Measurements from ENCODE around the gene KIAA1755.

KIAA1755 gene

DNA sequence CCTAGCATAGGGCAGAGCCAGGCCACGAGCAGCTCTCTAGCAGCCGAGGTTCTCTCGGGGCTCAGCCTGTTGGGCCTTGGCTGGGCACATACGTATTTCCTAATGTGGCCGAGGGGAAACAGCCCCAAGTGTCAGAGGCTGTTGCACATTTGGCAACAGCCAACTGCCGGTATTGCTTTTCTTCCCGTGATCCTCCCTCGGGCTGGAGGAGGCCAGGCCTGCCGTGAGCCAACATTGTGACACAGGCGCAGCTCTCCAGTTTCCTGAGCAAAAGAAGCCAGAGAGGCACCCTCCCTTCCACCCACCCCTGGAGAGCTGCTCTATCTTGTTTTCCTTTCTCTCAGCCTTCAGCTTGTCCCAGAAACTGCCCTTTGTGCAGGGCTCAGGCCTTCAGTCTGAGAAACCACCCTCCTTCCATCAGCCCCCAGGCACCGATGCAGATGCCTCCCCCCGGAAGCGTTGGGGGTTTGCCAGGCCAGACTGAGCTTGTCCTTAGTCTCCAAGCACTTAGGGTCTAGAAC, 38.3 kb upstream of the KIAA1755 start:
- Histone ChIP-seq H3K27ac (ENCODE audit: insufficient read depth in 1 of 2, low read depth in 1 of 2, low read length in 2 of 2, poor library complexity in 1 of 2, severe bottlenecking in 2 of 2) (no peak overlapping the region), H3K4me1 (ENCODE audit: control extremely low read depth in 1 of 4, control insufficient read depth in 4 of 4, insufficient read depth in 4 of 4, low read length in 3 of 4) (peaks cover 11 to 21% (median 15%) of the 10 kb centered on the region in 4 experiments), H3K27me3 (replicated peaks in 2 of 5; ENCODE audit: control insufficient read depth in 4 of 5, insufficient read depth in 5 of 5, low read length in 4 of 5) (peaks cover 4 to 87% (median 41%) of the 10 kb centered on the region in 5 experiments), H3K36me3 (ENCODE audit: control insufficient read depth in 4 of 4, insufficient read depth in 4 of 4, low read length in 3 of 4) (no peaks in the 10 kb centered on the region), H3K9me3 (ENCODE audit: control extremely low read depth in 1 of 5, control insufficient read depth in 4 of 5, insufficient read depth in 2 of 5, low read depth in 1 of 5, low read length in 4 of 5) (peaks cover 0 to 2% (median 0%) of the 10 kb centered on the region in 5 experiments), H3K4me3 (ENCODE audit: control insufficient read depth in 1 of 7, extremely low read depth in 1 of 7, insufficient read depth in 4 of 7, low read depth in 2 of 7, low read length in 6 of 7) (no peak overlapping the region)
- DNase-seq: peak; percentile 29 to 78 (median 75)
- 15% methylated on average over 13 of the region's 13 CpGs for WGBS (ENCODE audit: insufficient coverage)
- POLR2A ChIA-PET: no interaction called here
- CTCF ChIA-PET: no interaction called here

DNA sequence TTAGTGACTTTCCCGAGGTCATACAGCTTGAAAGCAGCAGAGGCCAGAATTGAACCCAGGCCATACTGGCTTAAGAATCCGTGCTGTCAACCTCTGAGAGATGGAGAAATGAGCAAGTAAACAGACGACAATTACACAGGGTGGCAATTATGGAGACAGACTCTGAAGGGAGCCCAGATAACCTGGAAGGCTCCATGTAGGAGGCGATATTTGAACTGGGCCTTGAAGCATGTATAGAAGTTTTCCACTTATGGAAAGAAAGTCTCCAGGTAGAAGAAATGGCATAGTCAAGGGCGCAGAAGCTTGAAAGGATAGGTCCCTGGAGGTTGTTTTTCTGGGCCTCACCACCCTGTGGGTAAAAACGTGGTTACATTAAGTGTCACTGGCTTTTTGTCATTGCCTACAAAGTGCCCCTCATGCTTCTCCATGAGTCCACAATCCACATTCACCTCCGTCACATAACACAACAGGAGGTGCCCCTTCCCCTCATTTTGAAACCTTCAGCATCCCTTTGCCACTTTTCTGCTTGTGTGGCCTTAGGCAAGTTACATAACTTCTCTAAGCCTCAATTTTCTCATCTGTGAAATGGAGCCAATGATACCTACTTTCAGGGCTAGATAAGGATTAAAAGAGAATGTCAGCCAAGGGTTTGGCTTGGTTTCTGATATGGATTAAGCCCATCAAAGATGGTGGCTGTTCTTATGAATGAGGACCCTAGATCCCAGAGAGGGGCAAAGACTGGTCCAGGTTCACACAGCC, 37.6 kb upstream of the KIAA1755 start:
- H3K9me3 ChIP-seq (ENCODE audit: control extremely low read depth in 1 of 5, control insufficient read depth in 4 of 5, insufficient read depth in 2 of 5, low read depth in 1 of 5, low read length in 4 of 5): peaks cover 0 to 2% (median 0%) of the 10 kb centered on the region in 5 experiments
- 86% methylated on average over 7 of the region's 7 CpGs for WGBS (ENCODE audit: insufficient coverage)
- CTCF ChIA-PET: no interaction called here
- POLR2A ChIA-PET: no interaction called here
- H3K27me3 ChIP-seq (replicated peaks in 2 of 5; ENCODE audit: control insufficient read depth in 4 of 5, insufficient read depth in 5 of 5, low read length in 4 of 5): peaks cover 4 to 89% (median 39%) of the 10 kb centered on the region in 5 experiments
- no peak overlapping the region for H3K4me3 ChIP-seq (ENCODE audit: control insufficient read depth in 1 of 7, extremely low read depth in 1 of 7, insufficient read depth in 4 of 7, low read depth in 2 of 7, low read length in 6 of 7)
- no peak overlapping the region for H3K27ac ChIP-seq (ENCODE audit: insufficient read depth in 1 of 2, low read depth in 1 of 2, low read length in 2 of 2, poor library complexity in 1 of 2, severe bottlenecking in 2 of 2)
- H3K4me1 ChIP-seq (ENCODE audit: control extremely low read depth in 1 of 4, control insufficient read depth in 4 of 4, insufficient read depth in 4 of 4, low read length in 3 of 4): peaks cover 5 to 13% (median 8%) of the 10 kb centered on the region in 4 experiments
- no peaks in the 10 kb centered on the region for H3K36me3 ChIP-seq (ENCODE audit: control insufficient read depth in 4 of 4, insufficient read depth in 4 of 4, low read length in 3 of 4)
- no peak for DNase-seq

DNA sequence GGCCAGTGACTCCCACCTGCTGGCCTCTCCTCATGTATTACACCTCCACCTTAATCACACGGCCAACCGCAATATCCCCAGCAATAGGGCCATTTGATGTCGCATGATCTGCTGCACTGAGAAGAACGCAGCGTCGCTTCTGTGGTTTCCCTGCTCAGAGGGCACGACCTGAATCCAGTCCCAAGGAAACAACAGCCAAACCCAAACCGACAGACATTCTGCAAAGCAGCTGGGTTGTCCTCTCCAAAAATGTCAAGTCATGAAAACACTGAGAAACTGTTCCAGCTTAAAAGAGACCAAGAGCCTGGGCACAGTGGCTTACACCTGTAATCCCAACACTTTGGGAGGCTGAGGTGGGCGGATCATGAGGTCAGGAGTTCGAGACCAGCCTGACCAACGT, 35.9 kb upstream of the KIAA1755 start:
- peaks cover 4 to 8% (median 6%) of the 10 kb centered on the region in 4 experiments for H3K4me1 ChIP-seq (ENCODE audit: control extremely low read depth in 1 of 4, control insufficient read depth in 4 of 4, insufficient read depth in 4 of 4, low read length in 3 of 4)
- no peak overlapping the region for H3K27ac ChIP-seq (ENCODE audit: insufficient read depth in 1 of 2, low read depth in 1 of 2, low read length in 2 of 2, poor library complexity in 1 of 2, severe bottlenecking in 2 of 2)
- no peaks in the 10 kb centered on the region for H3K36me3 ChIP-seq (ENCODE audit: control insufficient read depth in 4 of 4, insufficient read depth in 4 of 4, low read length in 3 of 4)
- CTCF ChIA-PET: interaction anchor here (1.2 to 1.6 kb wide), 2 partner anchors 8 to 20 kb away, joined by 3 to 6 read pairs; no protein-coding TSS in a partner anchor
- peak in 2 of 3 donors; percentile 23 to 24 for DNase-seq
- POLR2A ChIA-PET: interaction anchor here (0.6 kb wide), 1 partner anchor 25 kb away, joined by 3 read pairs; no protein-coding TSS in a partner anchor
- peaks cover 0 to 89% (median 37%) of the 10 kb centered on the region in 5 experiments for H3K27me3 ChIP-seq (replicated peaks in 2 of 5; ENCODE audit: control insufficient read depth in 4 of 5, insufficient read depth in 5 of 5, low read length in 4 of 5)
- 39% methylated on average over 9 of the region's 11 CpGs for WGBS (ENCODE audit: insufficient coverage)
- no peak overlapping the region for H3K4me3 ChIP-seq (ENCODE audit: control insufficient read depth in 1 of 7, extremely low read depth in 1 of 7, insufficient read depth in 4 of 7, low read depth in 2 of 7, low read length in 6 of 7)
- no peaks in the 10 kb centered on the region for H3K9me3 ChIP-seq (ENCODE audit: control extremely low read depth in 1 of 5, control insufficient read depth in 4 of 5, insufficient read depth in 2 of 5, low read depth in 1 of 5, low read length in 4 of 5)

DNA sequence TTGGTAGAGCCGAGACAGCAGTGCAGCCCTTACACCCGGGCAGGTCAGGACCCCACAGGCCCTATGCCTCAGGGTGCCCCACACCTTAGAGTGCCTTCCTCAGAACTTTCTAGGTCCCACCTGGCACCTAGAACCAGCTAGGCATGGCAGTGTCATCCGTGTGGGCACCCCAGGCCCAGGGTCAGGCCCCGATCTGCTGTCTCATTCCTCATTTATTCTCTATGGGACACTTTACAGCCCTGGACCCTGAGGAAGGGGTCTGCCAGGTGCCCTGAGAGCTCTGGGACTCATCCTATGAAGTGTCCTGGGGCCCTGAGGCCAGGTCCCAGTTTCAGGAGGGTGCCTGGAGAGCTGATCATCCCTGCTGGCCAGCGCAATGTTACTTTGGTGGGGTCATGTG, 35.3 kb upstream of the KIAA1755 start:
- Histone ChIP-seq H3K36me3 (ENCODE audit: control insufficient read depth in 4 of 4, insufficient read depth in 4 of 4, low read length in 3 of 4) (no peaks in the 10 kb centered on the region), H3K27me3 (replicated peaks in 2 of 5; ENCODE audit: control insufficient read depth in 4 of 5, insufficient read depth in 5 of 5, low read length in 4 of 5) (peaks cover 0 to 89% (median 37%) of the 10 kb centered on the region in 5 experiments), H3K4me3 (ENCODE audit: control insufficient read depth in 1 of 7, extremely low read depth in 1 of 7, insufficient read depth in 4 of 7, low read depth in 2 of 7, low read length in 6 of 7) (no peak overlapping the region), H3K27ac (ENCODE audit: insufficient read depth in 1 of 2, low read depth in 1 of 2, low read length in 2 of 2, poor library complexity in 1 of 2, severe bottlenecking in 2 of 2) (no peak overlapping the region), H3K4me1 (ENCODE audit: control extremely low read depth in 1 of 4, control insufficient read depth in 4 of 4, insufficient read depth in 4 of 4, low read length in 3 of 4) (peaks cover 4 to 8% (median 6%) of the 10 kb centered on the region in 4 experiments), H3K9me3 (ENCODE audit: control extremely low read depth in 1 of 5, control insufficient read depth in 4 of 5, insufficient read depth in 2 of 5, low read depth in 1 of 5, low read length in 4 of 5) (no peaks in the 10 kb centered on the region)
- DNase-seq: no peak
- ChIA-PET CTCF (interaction anchor here (1.2 to 1.6 kb wide), 2 partner anchors 9 to 21 kb away, joined by 3 to 6 read pairs; no protein-coding TSS in a partner anchor), POLR2A (no interaction called here)
- 100% methylated on average over 4 of the region's 5 CpGs for WGBS (ENCODE audit: insufficient coverage)

DNA sequence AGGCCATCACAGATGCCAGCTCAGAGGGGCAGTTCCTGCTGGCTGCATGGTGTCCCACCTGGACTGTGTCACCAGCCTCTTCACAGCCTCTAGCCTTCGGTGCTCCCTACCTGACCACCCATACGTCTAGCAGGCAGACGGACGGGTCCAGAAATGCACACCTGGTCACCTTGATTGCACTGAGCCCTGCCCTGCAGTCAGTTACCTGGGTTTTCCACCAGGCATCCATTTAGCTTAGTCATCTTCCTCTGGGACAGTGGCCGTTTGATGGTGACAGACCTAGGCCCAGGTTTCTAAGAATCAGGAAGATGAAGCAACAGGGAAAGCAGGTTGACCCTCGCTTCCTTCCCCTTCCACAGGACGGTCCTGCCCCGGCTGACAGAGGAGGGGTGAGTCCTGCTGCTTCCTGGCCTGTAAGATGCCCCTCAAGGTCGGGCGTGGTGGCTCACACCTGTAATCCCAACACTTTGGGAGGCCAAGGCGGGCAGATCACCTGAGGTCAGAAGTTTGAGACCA, 33.6 kb upstream of the KIAA1755 start:
- Histone ChIP-seq H3K27ac (ENCODE audit: insufficient read depth in 1 of 2, low read depth in 1 of 2, low read length in 2 of 2, poor library complexity in 1 of 2, severe bottlenecking in 2 of 2) (no peak overlapping the region), H3K4me1 (ENCODE audit: control extremely low read depth in 1 of 4, control insufficient read depth in 4 of 4, insufficient read depth in 4 of 4, low read length in 3 of 4) (peaks cover 2 to 8% (median 6%) of the 10 kb centered on the region in 4 experiments), H3K27me3 (replicated peaks in 2 of 5; ENCODE audit: control insufficient read depth in 4 of 5, insufficient read depth in 5 of 5, low read length in 4 of 5) (peaks cover 2 to 90% (median 29%) of the 10 kb centered on the region in 5 experiments), H3K36me3 (ENCODE audit: control insufficient read depth in 4 of 4, insufficient read depth in 4 of 4, low read length in 3 of 4) (no peaks in the 10 kb centered on the region), H3K4me3 (ENCODE audit: control insufficient read depth in 1 of 7, extremely low read depth in 1 of 7, insufficient read depth in 4 of 7, low read depth in 2 of 7, low read length in 6 of 7) (no peak overlapping the region), H3K9me3 (ENCODE audit: control extremely low read depth in 1 of 5, control insufficient read depth in 4 of 5, insufficient read depth in 2 of 5, low read depth in 1 of 5, low read length in 4 of 5) (no peaks in the 10 kb centered on the region)
- no peak for DNase-seq
- WGBS (ENCODE audit: insufficient coverage): 70% methylated on average over 10 of the region's 11 CpGs
- CTCF ChIA-PET: interaction anchor here (0.7 kb wide), 1 partner anchor 26 kb away, joined by 3 read pairs; no protein-coding TSS in a partner anchor
- POLR2A ChIA-PET: no interaction called here

DNA sequence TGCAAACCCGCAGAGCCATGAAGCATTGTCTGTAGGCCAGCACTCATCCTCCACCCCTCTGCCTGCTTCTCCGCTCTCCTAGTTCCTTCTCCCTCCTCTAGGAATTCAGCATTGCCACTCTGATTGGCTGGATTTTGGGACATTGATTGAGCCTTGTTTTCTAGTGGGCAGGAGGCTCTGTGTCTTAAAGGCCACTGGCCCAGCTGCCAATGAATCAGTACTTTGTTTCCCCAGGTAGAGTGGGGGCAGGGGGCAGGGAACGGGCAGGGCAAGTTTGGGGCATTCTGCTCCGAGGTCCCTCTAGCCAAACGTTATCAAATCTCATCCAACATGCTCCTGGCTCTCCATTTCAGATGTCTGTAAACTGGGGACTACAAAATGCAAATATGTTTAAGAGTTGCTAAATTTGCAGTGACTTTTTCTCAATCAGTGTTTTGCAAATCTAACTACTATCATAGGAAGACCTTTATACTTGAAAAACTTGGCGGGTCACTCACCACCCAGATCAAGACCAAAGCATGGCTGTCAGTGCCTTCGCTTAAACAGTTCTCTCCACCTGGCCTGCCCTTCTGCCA, 33.0 kb upstream of the KIAA1755 start:
- H3K9me3 ChIP-seq (ENCODE audit: control extremely low read depth in 1 of 5, control insufficient read depth in 4 of 5, insufficient read depth in 2 of 5, low read depth in 1 of 5, low read length in 4 of 5): no peaks in the 10 kb centered on the region
- 96% methylated on average over 3 of the region's 7 CpGs for WGBS (ENCODE audit: insufficient coverage)
- ChIA-PET POLR2A (no interaction called here), CTCF (no interaction called here)
- no peak overlapping the region for H3K4me3 ChIP-seq (ENCODE audit: control insufficient read depth in 1 of 7, extremely low read depth in 1 of 7, insufficient read depth in 4 of 7, low read depth in 2 of 7, low read length in 6 of 7)
- H3K27me3 ChIP-seq (replicated peaks in 2 of 5; ENCODE audit: control insufficient read depth in 4 of 5, insufficient read depth in 5 of 5, low read length in 4 of 5): peaks cover 2 to 90% (median 30%) of the 10 kb centered on the region in 5 experiments
- peaks cover under 1 to 3% (median 2%) of the 10 kb centered on the region in 4 experiments for H3K4me1 ChIP-seq (ENCODE audit: control extremely low read depth in 1 of 4, control insufficient read depth in 4 of 4, insufficient read depth in 4 of 4, low read length in 3 of 4)
- DNase-seq: no peak
- H3K27ac ChIP-seq (ENCODE audit: insufficient read depth in 1 of 2, low read depth in 1 of 2, low read length in 2 of 2, poor library complexity in 1 of 2, severe bottlenecking in 2 of 2): no peak overlapping the region
- no peaks in the 10 kb centered on the region for H3K36me3 ChIP-seq (ENCODE audit: control insufficient read depth in 4 of 4, insufficient read depth in 4 of 4, low read length in 3 of 4)
